HG03175 (cell line): ENCODE measurements around the gene ELOVL1.
"Not testable (repeated sequence)": the region's sequence is repeated elsewhere in the genome, so short reads cannot be mapped to it uniquely, and the experiment has no call there.

ENCODE experiments used
- ATAC-seq: cut with Tn5 transposase; IDR thresholded peaks from one replicate; pipeline ENCODE4 v1.9.1; 2021; ENCODE audit warnings: mild to moderate bottlenecking, moderate library complexity; ENCODE audit not compliant: unreplicated experiment

The ELOVL1 gene

DNA sequence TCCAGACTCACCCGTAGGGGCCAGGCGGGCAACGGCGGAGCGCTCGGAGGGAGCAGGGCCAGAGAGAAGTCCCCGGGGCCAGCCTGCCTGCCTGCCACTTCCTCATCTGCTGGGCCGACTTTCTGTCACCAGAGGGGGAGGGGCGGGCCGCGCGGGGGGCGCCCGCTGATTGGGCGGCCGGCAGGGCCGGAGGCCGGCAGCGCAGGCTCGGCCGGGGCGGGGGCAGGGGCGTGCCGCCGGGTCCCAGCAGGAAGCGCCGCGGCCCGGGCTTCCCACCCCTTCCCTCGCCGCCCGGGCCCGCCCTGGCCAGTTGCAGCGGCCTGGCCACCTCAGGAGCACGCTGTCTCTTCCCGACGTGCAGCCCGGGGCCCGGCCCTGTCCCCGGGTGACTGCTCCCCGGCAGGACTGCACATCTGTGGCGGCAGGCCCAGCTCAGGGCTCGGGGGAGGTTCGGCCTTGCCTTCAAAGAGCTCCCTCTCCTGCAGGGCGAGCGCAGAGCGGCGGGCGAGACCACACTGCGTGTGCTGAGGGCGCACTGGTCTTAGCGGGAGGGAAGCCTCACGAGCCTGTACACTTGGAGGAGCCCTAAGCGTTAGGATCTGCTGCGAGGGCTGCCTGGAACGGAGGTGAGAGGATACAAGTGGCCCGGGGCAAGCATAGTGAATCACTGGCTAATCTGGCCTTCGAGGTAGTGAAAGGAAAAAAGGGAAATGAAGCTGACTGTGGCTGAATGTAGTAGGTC is at the start of gene ELOVL1:
ELOVL1 (minus strand) TSS at position 108 of the 742 bp plus-strand sequence. CDS start 2,402 bp downstream, outside the sequence.
- peak; percentile 74 for ATAC-seq

DNA sequence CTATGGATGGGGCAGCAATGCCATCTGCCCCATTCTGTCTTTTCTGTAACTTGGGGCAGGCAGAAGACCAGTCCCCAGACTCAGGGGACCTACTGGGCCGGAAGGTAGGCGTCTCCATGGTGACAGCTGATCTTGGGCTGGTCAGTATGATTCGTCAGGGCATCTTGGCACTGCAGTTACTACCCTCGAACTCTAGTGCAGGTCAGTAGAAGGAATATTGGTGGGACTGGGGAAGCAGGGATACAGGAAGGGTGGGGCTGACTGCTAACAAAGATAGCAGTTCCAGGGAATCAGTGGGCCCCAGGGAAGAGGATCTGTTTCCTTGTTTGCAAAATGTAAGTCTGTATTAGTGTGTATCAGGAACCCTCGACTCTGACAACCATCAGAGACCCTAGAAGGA is 48.1 kb upstream of the ELOVL1 start:
- no peak for ATAC-seq

DNA sequence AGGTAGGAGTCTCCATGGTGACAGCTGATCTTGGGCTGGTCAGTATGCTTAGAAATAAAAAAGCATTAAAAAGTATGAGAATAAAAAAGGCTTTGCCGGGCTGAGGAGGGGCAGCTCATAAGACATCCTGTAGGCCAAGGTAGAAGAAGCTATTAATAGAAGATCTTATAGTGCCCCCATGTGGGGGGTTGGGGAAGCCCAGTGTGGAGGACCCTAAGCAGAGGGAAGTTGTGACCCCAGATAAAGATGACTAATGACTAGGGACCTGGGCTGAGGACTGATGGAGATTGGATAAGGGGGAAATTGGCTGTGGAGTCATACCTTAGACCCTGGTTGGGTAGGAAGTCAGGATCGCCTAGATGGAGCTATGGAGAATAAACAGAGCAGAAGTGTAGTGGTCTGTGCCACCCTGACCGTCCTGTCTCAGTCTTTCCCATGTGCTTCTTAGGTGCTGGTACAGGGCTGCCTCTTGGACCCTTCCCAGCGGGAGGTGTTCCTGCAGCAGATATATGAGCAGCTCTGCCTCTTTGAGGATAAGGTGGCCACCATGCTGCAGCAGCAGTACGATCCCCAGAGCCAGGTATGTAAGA is 46.9 kb upstream of the ELOVL1 start:
- ATAC-seq: no peak

DNA sequence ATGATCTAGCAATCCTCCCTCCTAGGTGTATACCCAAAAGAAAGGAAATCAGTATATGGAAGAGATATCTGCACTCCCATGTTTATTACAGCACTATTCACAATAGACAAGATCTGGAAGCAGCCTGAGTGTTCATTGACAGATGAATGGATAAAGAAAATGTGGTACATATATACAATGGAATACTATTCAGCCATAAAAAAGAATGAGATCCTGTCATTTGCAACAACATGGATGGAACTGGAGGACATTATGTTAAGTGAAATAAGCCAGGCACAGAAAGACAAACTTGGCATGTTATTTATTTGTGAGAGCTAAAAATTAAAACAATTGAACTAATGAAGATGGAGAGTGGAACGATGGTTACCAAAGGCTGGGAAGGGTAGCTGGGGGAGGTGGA is 45.6 kb upstream of the ELOVL1 start:
- not testable (repeated sequence) for ATAC-seq

DNA sequence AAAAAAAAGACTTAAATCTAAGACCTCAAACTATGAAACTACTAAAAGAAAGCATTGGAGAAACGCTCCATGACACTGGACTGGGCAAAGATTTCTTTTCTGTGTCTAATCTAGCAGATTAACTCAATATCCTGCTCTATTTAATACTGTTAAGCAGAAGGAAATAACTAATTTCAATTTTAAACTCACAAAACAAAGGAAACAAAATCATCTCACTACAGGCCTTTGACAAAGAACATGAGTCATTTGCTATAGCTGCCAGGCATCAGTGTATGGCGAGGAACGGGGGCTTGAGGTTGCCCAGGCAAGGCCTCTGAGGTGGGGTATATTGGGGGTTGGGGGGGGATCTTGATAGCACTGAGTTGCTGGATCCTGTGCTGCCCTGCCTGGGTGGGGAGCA is 42.8 kb upstream of the ELOVL1 start:
- ATAC-seq: no peak

DNA sequence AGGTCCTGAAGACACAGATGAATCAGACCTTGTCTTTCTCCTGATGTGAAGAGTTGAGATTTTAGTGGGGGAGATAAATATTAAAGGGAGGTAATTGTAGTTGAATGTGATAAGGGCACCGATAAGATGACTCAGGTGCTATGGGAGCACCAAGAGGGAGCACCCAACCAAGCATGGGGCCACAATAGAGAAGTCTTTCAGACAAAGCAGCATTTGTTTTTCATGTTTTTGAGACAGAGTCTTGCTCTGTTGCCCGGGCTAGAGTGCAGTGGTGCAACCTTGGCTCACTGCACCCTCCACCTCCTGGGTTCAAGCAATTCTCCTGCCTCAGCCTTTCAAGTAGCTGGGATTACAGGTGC is 38.0 kb upstream of the ELOVL1 start:
- ATAC-seq: no peak

DNA sequence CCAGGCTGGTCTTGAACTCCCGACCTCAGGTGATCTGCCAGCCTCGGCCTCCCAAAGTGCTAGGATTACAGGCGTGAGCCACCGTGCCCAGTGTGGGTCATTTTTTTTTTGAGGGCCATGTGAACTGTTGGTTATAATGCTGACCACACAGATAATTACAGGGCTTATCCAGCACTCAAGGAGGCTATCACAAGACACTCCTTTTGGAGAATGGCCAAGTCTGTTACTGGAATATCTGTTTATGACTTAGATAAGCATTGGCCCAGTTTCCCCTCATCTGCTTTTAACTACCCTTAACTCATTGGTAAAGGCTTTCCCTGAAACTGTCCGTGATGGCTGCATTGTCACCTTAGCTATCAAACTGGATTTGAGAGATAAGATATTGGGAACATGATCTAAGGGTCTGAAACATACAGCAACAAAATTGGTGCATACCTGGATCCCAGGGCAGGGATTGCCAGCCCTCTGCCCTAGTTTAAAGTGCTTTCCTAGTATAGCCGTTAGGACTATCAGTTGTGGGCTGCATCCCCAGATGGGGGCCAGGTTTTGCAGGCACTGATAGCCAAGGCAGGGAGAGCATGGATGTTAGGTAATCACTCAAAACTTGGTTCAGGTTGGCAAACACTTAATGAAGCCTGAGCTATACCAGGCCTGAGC is 37.5 kb upstream of the ELOVL1 start:
- ATAC-seq: no peak

DNA sequence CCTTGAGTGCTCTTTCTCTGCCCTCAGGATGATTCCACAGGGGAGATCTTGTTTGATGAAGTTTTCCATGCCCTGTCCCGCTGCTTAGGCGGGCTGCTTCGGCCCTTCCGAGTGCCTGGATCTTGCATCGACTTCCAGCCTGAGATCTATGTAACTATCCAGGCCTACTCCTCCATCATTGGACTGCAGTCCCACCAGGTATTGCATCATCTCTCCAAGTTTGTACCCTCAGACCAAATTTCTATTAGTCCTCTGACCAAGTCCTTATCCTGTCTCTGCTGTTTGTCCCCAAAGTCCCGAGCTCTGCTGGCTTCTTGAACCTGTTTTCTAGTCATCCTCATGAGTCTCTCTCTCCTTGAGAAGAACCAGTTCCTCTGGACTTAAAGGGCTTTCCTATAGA is 36.5 kb upstream of the ELOVL1 start:
- ATAC-seq: no peak

DNA sequence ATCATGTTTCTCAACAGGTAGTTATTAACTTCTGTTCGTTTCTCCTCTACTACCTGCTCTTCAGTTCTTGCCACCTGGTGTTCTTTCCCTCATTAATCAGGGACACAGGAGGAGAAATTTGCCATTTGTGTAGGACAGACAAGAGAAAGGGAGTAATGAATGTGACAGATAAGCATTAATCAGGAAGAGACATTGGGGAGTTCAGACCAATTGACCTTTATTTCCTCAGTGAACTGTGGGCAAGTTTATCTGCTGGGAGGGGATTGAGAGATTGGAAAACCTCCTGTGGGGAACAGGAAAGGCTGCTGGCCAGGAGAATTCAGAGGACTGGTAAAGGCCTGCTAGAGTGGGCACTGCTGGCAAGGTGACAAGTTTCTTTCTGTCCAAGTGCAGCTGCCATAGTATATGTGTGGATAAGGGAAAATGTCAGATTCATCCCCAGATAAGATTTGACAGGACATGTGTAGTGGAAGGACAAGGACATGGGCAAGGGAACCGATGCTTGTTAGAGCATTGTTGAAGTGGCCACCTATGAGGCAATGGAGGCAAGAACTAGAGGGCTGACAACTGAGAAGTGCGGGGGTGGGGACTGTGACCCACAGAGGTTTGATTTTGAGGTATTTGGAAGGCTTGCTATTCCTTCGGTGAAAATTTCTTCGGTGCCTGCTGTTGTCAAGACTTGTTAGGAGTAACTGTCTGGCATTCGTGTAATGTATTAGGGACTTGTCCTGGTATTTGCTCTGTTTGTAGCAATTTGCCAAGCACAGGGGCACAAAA is 34.5 kb upstream of the ELOVL1 start:
- no peak for ATAC-seq

DNA sequence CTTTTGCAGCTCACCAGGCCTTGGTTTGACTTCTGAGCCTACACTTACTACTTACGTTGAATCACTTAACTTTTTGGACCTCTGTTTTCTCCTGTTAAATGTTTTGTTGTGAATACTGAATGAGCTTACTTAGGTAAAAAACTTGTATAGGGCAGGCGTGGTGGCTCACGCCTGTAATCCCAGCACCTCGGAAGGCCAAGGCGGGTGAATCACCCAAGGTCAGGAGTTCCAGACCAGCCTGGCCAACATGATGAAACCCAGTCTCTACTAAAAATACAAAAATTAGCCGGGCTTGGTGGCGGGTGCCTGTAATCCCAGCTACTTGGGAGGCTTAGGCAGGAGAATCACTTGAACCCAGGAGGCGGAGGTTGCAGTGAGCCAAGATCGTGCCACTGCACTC is 32.6 kb upstream of the ELOVL1 start:
- ATAC-seq: not testable (repeated sequence)

DNA sequence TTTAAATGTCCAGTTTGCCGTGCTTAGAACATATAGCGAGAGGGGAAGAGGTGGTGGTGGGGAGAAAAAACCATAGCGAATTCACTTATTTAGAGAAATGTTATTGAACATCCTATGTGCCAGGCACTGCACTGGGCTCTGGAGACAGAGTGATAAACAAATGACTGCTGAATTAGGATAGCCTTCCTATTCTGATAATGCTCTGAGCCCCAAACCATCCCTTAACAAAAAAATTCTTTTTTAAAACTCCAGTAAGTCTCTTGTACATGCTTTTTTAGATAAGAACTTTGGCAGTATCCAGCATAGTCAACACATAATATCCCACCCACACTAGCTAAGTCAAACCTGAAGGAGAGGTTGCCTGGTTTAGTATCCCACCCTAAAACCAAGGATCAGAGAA is 30.4 kb upstream of the ELOVL1 start:
- no peak for ATAC-seq

DNA sequence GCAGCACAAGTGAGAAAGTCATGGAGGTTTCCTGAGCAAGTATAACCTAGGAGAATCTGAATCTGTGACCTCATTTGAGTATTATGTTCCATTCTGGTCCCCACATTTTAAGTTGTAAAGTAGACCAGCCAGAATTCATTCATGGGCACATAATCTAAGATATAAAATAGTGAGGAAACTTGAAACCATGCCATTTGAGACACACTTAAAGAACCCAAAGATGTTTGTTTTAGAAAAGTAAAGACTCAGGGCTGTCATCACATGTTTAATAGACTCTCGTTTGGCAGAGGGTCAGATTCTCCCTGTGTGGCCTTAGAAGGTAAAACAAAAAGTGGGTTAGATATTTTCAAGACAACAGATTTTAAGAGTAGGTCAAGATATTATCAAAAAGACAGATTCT is 28.2 kb upstream of the ELOVL1 start:
- no peak for ATAC-seq

DNA sequence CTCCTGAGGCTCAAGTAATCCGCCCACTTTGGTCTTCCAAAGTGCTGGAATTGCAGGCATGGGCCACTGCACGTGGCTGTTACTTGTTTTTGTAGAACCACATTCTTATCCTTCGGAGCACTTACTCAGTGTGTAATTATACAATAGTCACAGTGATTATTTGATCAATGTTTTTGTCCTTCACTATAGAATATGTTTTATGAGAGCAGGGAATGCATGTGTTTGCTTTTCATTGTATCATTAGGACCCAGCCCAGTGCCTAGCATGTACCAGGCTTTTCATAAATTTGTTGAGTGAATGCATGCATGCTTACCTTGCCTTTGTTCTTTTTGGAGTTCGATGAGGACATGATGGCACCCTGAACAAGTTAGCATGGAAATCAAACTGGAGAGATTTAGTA is 27.7 kb upstream of the ELOVL1 start:
- ATAC-seq: no peak

DNA sequence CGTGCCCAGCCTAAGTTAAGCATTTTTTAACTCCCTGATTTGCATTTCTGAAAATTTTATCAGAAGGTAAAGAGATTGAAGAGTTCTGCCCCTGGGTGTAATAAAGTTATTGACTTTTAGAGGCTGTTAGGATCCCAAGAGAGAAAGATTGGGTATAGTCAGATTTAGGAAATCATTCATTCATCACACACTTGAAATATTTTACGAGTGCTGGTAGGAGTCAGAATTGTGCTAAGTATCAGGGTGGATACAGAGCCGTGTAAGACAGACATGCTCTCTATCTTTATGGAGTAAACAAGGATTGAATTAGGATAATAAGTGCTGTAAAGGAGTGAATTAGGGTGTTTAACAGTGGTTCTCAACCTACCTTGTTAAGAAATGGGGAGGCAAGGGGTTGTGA is 24.9 kb upstream of the ELOVL1 start:
- no peak for ATAC-seq

DNA sequence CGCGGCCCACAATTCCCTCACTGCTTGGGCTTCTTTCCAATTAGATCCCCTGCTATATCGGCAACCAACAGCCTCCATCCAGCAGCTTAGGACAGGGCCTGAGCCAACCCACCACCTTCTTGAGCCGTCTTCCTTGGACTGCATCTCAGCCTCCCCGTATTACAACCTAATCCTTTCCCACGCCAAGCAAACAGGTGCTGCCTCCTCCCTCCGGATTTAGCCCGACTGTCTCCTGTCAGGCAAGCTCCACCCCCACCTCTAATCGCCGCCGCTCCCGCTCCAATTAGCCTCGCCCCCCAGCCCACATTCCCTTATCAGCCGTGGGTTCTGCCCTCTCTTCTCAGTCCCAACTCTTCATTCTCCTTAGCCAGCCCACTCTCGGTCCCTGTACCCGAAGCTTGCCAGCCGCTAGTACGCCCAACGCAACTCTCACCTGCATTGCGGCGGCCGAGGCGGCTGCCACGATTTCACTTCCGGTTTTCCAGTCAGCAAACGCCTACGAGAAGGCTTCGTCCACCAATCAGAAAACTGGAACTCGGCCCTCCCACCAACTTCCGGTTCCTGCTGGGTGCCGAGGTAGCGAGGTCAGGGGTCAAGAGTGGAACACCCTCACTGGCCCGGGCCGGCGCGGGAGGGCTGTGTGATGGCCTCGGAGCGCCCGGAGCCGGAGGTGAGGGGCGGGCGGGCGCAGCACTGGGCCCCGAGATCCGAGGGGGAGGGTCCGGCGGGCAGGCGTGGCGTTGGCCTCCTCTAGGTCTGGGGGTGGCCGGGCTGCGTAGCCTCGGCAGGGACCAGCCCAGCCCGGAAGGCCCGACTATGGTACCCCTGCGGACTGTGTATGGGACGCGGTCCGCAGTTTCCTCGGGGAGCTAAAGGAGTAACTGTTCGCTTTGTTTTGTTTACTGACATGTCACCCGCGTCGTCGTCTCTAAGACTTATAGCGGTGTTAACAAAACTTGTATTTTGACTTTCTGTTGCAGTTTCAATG is 21.8 kb upstream of the ELOVL1 start, which contains the start of the genes MED8 and SZT2:
MED8 (minus strand) TSS at position 475 of the 988 bp plus-strand sequence; CDS start at position 439, 36 bp downstream.
SZT2 (plus strand) TSS at position 574 of the 988 bp plus-strand sequence; CDS start at position 644, 70 bp downstream.
- peak; percentile 95 for ATAC-seq

DNA sequence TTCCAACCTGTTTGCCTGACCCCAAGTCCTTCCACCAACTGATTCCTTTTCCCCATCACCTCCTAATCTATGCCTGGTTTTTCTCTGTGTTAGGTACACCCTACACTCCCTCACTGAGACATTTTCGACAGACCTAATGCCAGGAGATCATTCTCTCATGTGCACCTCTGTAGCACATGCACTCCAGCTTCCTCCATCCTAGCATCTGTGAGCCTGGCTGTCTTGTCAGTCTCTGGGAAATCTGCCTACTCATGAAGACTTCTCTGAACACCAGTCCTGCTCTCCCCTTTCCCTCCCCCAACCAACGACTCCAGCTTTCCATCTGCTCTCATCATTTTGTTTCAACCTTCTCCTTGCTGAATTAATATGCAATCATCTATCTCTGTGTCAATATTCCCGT is 20.8 kb upstream of the ELOVL1 start:
- ATAC-seq: no peak

DNA sequence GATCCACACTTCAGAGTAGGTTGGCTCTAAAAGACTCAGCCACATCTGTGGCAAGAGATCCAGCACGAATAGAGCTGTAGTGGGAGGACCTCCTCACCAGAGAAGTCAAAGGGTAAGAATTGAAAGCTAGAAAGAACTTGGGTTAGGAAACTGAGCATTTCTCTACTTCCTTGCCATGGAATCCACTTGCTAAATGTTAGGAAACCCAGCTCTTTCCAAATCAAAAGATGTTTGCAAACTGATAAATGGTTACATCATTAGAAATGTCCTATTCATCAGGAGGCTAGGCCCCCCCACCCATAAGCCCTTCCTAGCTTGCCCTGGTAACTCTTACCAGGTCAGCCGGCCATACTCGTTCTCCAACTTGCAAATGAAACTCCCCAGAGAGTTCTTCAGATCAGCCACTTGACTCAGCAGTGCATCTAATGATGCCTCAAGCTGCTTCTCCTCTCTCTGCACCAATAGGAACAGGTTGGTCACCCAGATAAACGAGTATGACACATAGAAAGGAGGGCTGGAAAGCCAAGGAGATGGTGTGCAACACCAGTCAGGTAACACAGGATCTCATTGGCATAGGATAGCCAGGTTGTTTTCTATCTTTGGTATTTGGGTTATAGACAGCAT is 20.3 kb upstream of the ELOVL1 start:
- ATAC-seq: no peak

DNA sequence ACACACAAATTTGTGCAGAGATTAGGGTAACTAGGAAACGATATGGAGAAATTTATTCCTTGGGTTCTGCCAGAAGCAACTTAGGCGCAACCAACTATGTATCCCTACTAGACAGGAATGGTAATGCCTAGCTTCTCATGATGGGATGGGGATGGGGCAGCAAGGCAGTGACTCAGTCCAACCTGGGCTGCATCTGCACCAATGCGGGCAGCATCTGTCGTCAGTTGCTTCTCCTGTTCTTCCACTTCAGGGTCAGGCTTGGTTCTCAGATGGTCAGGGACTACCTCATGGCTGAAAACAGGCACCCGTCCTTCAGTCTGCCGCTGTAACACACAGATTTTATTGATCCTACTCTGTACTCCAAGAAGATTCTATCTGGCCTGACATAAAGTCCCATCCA is 18.9 kb upstream of the ELOVL1 start:
- no peak for ATAC-seq

DNA sequence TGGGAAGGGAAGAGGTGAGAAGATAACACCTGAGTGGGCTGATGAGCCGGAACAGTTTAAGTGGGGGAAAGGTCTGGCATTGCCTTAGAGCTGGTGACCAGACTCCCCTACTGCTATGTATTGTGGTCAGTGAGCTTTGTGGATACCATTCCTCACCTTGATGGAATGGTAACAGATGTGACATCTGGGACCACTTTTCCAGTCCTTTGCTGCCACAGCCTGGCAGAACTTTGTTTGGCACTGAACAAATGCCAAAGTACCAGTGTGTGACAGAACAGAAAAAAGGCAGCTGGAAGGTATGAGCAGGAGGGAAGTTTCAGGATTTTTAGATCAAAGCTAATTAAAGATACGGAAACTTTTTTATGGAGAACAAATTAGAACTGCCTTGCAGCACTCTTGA is 15.6 kb upstream of the ELOVL1 start:
- ATAC-seq: no peak
